GM21737 (cell line): ENCODE results near the gene MIA3.

ENCODE experiments used
- ATAC-seq: cut with Tn5 transposase; IDR thresholded peaks from one replicate; pipeline ENCODE4 v1.9.1; 2021; ENCODE audit warnings: mild to moderate bottlenecking, moderate library complexity; ENCODE audit not compliant: unreplicated experiment

The MIA3 gene

DNA sequence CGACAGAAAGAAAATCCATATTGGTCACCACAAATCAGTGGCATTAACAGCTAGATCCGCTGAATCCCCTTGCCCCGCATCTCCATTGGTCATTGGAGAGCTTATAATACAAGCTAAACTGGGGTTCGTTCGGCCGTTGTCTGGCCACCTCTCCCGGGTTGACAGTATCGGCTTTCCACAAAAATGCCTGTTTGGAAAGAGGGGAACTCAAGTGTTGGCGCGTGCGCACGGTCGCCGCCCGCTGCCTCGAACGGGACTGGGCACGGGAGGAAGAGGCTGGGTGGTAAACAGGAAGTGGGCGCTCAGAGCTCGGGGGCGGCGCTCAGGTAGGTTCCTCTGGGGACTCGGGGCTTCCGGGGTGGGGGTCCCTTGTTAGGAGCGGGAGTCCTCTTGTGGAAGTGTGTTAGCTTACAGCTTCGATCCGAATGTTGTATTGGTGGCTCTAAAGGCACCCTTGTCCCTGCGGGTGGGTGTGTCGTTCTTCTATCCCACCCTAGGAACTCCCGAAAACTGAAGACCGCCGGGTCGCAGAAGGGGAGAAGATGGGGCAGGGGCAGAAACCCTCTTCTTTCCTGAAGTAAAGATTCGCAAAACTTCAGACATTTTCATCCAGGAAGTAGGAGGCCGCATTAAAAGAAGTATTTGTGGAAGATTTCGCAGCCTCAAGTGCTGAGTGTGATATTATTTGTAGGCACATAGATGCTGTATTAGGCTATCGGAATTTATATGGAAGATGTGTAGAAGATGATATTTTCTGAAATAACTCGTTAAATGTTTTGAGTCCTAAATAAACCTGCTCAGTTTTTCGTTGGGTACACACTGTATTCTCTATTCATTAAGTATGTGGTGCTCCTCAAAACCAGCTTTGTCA, 95.4 kb downstream of the MIA3 start:
- peak; percentile 72 for ATAC-seq

DNA sequence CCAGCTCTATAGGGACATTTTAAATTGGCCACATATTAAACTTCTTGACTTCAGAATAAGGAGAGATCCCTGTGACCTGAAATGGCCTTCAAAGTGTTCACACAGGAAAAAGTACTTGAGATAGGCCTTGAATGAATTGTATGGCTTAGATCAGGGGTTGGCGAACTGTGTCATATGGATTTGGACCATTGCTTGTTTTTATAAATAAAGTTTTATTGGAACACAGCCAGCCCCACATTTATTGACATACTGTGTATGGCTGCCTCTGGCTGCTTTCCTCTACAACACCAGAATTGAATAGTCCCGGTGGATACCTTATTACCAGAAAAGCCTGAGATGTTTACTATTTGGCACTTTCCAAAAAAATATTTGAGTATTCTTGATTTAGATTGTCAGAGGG, 98.5 kb downstream of the MIA3 start:
- no peak for ATAC-seq
